RPMI7951 (cell line): Measurements from ENCODE around the gene HOXA9. TPM values are rescaled to one million over a fixed set of nuclear protein-coding genes. Genes with fewer than 3 reads are reported as not detected.

Experiments
- DNase-seq: peaks from one replicate; pipeline ENCODE4 v3.0.0-alpha.2; 2012; ENCODE audit warnings: low read depth
- total RNA-seq: library from RNA; depleted of rRNA; stranded (reverse); fragments of >200 nt; shearing (Covaris generic); gene quantifications from 2 replicates; pipeline ENCODE4 v1.2.3, GENCODE V29; 2014

The HOXA9 gene
- total RNA-seq, 1 experiment from 2014 or later: 0.12 TPM

DNA sequence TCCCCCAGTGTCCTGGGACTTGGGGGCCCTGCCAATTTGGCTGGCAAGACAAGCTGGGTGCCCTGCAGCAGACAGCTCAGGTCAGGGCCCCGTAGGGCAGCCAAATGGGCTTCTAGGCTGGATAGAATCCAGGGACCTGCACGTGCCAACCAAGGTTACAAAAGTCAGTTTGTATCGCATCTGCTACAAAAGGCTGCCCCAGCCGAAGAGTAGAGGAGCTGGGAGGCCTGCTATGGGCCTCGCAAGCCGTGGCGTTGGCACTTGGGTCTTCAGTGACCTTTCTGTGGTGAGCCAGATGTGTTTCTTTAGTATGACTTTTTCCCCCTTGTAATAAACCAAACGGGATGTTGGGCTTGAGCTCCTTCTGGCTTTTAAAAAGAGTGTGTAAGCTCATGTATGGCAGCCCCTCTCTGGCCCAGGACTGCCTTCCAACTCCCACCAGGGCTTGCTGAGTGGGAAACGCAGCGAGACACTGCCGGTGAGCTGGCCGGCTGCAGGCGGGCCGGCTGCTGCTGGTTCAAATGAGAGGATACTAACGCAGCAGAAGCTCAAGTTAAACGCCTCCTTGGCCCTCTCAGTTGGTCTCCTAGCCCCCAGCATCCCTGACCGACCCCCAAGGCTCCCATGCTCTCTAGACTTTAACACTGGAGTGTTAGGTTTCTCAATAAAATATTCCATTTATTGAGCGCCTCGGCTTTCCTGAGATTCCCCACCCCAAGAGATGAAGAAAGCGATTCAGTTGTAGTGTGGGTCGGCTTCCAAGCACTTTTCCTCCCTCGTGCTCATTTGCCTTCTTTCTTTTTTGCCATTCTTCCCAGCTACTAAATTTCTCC, 11.8 kb upstream of the HOXA9 start:
- DNase-seq: no peak

DNA sequence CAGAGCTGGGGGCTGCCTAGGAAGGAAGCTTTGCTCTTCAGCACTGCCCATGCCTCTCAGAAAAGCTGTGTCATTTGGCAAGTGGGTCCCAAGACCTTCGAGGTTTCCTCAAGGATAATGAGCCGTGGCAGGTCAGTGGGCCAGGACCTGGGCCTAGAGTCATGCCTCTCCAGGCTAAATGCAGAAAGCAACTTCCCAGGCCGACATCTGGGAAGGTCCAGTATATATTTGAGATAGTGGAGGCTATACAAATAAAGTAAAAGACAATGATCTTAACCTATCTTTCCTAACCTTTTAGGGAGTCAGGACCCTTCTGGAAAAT, 11.1 kb upstream of the HOXA9 start:
- DNase-seq: no peak

DNA sequence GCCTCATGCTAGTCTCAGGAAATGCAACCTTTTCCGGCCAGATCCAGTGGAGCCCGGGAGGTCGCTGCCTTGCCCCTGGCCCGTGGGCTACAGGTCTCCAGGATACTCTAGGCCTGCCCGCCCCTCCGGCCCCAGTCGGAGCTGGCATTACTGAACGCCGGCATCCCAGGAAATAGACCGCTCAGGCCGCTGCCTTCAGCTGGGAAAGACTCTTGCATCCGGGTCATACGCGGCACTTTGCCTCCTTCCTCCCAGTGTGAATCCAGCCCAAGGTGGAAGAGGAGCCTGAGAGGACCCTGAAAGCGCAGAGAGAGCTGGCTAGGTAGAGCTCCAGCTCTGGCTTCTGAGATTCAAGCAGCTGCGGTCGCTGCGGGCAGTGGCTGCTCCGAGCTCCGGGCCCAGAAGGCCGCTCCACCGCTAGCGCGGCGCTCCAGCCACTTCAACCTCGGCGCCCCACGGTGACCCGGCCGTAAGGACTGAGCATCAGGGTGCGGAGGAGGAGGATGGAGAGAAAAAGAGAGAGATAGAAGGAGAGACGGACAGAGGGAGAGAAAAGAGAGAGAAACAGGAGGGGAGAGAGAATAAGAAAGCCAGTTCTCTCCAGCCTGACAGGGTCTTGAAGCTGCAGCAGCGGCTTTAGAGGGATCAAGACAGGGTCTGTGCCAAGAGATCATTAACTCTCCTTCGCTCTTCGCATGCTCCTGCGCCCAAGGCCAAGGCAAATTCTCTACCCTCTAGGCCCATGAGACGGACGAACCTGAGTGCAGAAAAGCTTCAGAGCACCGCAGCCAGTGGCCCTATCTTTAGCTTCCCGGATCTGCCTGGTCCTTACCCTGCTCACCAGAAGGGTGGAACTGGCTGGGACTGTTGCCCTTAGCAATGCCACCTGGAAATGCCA, 10.5 kb upstream of the HOXA9 start:
- no peak for DNase-seq

DNA sequence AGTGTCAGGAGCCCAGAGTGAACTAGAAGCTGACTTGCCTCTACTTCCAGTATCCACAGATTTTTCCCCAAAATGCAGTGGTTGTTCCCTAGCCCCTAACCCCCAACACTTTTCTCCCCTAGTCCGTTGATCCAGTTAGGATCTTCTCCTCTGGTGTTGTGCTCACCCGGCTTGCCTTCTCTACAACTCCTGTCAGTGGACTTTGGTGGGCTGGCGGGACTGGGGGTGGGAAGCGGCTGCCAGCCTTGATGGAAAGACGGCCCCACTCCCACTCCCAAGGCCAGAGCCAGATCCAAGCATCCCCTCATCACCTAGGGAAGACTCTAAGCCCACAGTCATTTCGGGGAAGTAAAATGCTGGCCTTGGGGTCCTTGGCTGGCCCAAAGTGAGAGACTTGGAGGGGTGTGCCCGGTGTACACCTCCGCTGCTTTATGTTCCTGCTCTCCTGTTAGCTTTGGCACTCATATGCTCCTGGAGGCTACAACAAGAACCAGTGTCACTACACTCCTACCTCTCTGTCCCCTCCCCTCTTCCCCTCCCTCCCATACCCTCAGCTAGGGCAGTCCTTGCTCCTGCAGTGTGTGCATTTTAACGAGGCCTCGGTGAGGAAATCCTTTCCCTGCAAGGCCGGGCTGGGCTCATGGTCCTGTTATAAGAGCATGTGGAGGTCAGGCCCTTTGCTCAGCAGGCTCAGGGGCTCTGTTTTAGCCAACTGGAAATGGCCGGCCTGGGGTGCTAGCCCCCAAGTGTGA, 9.7 kb upstream of the HOXA9 start:
- DNase-seq: no peak

DNA sequence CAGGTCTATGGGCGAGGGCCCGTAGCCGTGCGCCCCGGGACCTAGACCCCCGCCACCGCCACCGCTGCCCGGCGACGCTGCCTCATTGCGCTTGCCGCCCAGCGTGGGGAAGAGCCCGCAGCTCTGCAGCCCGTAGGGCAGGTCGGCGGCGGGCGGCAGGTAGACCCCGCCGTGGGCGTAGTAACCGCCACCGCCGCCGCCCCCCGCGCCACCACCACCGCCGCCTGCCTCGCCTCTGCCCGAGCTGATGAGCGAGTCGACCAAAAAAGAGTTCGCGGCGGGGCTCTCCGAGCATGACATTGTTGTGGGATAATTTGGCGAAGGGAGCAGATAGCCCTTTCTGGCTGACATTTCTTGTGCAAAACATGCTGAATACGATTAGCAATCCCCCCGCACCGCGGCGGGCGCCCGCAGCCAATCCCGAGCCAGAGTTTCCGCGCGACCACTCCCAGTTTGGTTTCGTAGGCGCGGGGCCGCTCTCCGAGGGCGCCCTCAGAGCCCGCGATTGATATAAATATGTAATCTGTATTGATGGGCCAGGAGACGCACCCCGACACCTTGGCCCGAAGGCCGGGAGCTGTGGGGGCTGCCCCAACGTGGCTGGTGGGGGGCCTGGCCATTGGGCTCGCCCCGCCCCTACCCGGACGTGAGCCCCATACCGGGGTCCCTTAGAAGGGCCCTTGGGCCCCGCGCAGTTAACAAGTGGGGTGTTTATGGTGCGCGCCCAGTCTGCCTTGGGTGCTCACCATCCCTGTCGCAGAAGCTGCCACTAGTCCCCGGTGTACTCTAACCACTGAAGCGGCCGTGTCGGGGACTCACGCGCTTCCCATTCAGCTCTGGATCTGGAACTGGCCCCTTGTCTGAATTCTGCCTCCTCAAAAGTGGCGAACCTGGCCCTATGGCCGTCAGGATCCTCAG, 8.9 kb upstream of the HOXA9 start, which contains the start of gene HOXA10:
TSS of gene HOXA10 (minus strand) at position 365 of the 918 bp plus-strand sequence. CDS start at position 351, 14 bp downstream.
- no peak for DNase-seq

DNA sequence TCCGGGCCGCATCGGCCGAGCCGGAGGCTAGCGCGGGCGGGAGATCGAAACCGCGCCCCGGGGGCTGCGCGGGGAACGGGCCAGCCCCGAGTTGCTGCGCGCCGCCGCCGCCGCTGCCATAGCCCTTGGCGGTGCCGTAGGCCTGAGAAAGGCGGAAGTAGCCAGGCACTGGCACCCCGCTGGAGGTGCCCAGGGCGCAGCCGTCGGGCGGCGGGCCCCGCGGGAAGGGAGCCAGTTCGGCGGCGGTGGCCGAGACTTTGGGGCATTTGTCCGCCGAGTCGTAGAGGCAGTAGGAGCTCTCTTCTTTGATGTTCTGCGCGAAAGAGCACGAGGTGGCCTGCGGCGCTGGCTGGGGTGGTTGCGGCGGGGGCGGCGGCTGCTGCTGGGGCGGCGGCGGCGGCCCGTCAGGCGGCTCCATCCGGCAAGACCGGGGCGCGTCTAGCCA, 8.2 kb upstream of the HOXA9 start:
- no peak for DNase-seq

DNA sequence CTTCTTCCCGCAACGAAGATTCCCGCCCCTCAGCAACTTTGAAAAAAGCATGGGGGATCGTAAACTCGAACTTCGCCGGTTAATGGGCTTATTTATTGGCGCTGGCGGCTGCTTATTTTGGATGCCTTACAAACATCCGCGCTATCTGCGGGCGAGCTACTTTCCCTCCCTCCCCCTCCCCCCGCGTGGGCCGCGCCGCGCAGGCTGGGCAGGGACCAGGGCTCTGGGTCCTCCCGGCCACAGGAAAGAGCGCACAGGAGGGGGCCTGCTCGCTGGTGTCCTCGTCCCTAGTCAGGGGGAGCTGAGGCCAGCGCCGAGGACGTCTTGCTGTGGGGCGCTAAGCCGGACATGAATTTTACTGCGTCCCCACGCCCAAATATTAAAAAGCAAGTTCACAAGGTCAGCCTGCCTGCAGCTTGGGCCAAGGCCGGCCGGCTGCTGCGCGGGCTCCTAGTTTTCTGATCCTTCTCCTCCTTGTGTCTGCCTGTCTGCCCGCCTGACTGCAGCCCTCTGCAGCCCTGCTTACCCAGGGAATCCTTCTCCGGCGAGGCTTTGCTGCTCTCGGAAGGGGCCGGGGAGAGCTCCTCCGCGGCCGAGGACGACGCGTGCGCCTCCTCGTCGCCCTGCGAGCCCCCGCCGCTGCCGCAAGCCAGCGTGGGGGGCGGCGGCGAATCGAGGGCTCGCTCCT, 7.6 kb upstream of the HOXA9 start:
- DNase-seq: peak; percentile 80

DNA sequence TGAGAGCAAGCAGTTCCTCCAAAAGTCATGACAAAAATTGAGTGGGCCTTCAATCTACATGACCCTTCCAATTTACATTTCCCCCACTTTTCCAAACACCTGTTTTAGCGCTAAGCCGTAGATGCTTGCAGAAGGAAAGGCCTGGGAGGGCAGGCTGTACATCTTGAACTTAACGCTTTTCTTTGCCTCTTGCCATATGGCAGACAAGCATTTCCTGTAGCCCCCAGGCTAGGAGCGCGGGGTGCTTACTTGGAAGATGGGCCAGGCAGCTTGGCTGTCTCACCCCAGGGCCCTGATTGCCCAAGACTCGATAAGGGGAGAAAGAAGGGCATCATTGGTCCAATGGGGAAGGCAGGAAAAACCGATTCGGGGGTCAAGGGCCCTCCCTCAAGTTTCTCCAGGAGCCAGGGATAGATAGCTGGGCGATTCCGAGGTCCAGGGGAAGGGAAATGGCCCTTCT, 7.0 kb upstream of the HOXA9 start:
- peak; percentile 68 for DNase-seq

DNA sequence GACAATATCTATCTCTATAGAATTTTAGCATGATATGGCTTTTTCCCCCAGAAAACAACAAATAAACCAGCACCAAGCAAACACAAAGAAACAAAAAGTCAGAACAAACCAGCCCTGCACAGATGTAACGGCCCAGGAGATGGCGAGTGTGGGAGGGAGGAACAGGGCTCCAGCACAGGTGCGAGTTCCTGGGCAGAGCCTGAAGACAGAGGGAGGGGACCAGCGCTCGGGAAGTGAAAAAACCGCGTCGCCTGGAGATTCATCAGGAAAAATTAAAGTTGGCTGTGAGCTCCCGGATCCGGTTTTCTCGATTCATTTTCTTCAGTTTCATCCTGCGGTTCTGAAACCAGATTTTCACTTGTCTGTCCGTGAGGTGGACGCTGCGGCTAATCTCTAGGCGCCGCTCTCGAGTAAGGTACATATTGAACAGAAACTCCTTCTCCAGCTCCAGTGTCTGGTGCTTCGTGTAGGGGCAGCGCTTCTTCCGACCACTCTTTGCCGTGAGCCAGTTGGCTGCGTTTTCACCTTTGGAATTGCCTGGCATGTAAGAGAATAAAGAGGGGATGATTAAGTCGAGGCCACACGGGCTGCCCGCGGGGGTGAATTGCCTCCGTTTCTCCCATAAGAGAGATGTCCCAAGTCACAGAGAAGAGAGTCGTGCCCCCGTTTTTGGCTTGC, 6.4 kb upstream of the HOXA9 start:
- no peak for DNase-seq

DNA sequence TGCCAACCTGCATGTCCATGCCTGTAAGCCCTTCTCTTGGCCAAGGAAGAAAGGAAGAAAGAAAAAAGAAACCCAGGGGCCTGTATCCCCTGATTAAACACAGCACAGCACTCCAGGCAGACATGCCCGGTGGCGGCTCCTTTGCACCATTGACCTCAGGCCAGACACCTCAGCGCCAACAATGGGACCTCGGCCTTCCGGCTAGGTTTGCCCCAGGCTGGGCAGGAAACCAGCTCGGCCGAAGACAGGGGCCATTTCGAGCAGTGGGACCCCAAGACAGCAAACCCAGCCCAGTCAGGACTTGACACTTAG, 5.9 kb upstream of the HOXA9 start:
- DNase-seq: no peak

DNA sequence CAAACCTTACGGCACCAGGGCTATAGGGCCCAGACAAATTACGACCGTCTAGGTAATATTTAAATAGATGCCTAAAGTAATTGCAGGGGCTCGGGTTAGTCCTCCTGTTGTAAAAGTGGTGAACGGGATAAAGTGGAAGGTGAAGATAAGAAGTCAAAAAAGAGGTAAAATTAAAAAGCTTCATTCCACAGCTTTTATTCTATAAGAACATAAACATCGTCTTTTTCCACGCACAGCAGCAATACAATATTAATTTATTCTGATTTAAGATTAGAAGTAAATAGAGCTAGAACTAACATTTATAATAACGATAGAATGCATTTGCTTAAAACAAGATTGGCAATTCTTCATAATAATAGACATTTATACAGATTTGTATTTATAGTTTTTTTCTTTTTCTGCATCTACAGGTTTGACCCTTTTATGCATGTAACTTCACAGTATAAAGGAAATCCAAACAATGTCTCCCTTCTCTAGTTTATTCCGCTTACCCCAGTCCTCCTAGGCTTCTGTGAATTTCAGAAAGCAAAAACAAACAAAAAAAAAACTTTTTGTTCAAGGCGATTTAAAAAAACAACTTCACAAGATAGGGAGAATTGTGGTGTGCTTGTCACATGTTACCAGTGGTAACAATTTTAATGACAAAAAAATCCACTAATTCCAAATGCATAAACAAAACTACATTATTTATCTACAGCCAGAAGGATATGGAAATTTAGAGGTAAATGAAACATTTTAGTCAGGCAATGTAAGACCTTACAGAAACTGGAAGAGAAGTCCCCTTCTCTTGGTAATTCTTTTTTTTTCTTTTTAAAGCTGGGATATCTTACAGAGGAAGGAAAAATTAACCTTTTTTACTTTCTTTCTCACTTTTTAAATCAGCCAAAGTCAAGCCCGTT, 5.3 kb upstream of the HOXA9 start:
- no peak for DNase-seq

DNA sequence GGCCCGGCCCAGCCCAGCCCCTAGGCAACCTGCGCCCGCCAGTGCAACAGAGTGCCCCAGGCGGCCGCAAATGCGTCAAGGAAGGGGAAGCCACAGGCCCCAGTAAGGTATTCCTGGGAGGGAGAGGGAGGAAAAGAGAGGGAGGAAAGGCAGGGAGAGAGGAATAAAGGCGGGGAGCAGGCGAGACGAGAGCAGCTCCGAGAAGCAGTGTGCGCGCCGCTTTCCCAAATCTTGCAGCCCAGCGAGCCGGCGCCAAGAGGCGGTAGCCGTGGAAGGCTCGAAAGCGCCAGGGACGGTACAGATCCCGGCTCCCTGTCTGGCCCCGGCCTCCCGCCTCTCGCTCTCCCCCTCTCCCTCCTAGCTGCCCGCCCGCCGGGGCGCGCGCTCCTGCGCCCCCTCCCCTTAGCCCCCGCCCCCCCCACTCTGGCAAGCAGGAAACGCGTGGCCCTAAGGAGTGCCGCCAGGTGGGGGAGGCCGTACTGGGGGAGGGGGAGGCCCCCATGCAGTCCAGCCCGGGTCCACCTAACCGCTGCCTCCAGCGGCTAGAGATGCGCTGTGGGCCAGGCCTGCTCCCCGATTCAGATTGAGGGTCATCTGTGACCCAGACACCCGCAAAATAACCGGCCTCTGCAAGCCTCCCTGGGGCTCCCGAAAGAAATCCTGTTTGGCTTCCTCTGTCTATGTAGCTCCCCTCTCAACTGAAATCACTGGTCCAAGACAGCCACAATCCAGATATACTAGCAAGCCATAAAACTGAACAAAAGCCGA, 4.5 kb upstream of the HOXA9 start:
- no peak for DNase-seq

DNA sequence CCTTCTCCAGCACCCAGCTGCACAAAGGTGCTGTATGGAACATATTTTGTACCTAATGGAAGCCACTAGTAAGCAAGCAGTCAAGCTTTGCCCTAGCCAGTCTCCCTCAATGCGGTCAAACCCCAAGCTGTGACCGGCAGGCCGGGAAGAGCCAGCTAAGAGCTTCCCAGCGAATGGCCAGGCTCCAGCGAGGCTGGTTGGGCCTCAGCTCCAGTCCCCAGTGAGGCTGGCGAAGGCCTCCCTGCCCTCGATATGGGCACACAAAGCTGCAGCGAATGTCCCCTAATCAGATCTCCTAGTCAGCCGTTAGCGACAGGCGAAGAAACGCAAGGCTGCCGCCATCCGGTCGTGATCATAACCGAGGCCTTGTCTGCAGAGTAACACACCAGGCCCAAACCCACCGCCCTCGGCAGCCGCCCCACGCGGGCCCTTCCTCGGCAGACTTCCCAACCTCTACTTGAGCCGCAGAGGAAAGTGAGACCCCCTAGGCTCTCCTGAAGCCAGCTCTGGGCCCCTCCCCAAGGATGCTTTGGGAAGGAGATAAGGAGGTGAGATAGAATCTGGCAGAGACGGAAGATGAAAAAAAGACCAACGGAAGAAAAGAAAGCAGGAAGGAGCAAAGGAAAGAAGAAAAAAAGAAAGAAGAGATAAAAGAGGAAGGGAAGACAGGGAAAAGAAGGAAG, 3.1 kb upstream of the HOXA9 start:
- no peak for DNase-seq

DNA sequence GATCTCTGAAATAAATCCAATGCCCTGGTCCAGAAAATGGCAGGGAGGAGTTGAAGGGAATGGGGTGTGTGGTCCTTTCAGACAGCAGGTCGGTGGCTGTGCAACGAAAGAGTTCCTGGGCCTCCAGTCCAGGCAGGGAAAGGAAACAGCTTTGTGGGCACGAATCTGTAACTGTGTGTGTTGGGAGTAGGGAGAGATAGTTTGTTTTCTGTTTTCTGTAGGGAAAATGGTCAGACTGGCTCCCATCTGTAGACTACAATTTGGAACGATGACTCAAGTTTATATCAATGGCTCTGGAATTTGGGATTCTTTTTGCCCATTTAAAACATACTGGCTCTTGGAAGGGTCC, 2.6 kb upstream of the HOXA9 start:
- no peak for DNase-seq

DNA sequence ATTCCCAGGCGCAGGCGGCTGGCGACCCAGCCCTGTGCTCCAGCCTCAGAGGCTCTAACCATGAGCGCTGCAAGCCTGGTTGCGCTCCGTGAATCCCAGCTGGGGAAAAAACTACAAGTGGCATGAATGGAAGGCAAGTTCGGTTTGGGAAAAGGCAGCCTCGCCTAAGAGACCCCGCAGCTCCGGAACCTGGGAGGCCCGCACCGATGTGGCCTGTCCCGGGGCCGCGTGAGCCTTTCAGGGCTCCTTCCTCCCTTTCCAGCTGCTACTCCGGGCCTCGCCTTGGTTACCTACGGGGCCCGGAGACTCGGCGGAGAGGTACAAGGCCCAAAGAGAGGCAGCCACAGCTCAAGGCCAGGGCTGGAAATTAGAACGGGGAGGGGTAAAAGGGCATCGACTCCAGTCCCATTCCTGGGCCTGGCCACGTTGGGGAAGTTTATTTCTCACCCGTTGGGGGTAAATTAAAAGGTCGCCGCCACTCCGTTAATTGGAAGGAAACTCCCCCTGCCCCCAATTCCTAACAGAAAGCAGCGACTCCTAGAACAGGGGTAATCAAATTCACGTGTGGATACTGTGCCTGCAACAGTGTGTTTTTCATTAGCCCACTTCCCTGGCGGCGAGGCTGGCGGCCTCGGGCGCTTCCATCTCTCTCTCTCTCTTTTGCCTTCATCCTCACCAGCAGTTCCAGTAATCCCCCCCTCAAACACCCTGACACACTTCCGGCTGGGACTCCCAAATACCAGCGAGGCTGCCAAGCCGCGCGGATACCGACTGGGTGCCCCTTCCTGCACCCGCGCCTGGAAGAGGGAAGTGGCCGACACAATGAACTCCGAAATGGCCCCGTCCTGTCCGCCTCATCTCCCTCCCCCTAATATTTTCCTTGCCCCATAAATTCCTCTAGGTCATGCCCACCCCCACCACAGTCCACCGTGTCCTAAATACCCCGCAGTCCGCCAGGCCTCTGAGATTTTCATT, 1.5 kb upstream of the HOXA9 start:
- no peak for DNase-seq

DNA sequence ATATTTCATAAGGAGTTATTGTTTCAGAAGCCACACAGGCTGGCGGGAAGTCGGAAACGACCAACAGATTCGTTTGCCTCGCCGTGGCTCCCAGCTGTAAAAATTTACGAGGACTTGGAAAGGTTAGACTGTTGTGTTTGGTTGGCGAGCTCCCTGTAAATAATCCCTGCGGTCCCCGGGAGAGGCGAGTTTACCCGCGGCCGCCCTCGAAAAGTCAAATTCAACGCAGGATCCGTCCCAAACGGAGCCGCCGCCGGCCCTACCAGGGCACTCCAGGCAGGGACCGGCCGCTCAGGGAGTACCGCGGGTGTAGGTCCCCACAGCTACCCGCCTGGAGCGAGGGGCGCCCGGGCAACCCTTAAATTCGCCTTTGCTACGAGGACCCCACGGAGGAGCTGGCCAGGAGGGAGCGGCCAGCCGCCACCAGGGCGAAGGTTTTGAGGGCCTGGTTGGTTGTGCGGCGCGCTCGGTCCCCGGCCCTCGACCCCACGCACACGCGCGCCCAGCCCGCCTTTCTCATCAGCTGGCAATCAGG, 726 bp upstream of the HOXA9 start:
- DNase-seq: no peak
